SU-DHL-6 (cell line): ENCODE measurements around the gene KCNIP2.

Experiments
- H2AFZ ChIP-seq: fragments of 200-600 bp; sonication (generic); 2 replicates; pipeline ENCODE4 v1.6.1; 2014; ENCODE audit warnings: low read depth, mild to moderate bottlenecking, moderate library complexity, mixed read lengths, antibody characterized with exemption, low read length; ENCODE audit not compliant: severe bottlenecking
- H3F3A ChIP-seq: fragments of 200-600 bp; shearing (Covaris generic); 2 replicates; pipeline ENCODE4 v1.6.0; 2016; ENCODE audit warnings: antibody characterized with exemption, mild to moderate bottlenecking; ENCODE audit not compliant: insufficient read depth
- H3K27ac ChIP-seq: fragments of 200-600 bp; sonication (generic); 2 replicates; pipeline ENCODE4 v1.5.1; 2016; ENCODE audit warnings: low read depth, mild to moderate bottlenecking, low read length, moderate library complexity, mixed read lengths
- H3K27me3 ChIP-seq: fragments of 200-600 bp; sonication (generic), shearing (Covaris generic); 2 replicates; pipeline ENCODE4 v1.6.0; 2014; ENCODE audit warnings: mild to moderate bottlenecking, low read length
- H3K36me3 ChIP-seq: fragments of 200-600 bp; sonication (generic); 2 replicates; pipeline ENCODE4 v1.6.1; 2014; ENCODE audit warnings: mild to moderate bottlenecking, low read length, mixed read lengths
- H3K4me2 ChIP-seq: fragments of 300-600, 200-600 bp; shearing (Covaris generic), sonication (generic); 2 replicates; pipeline ENCODE4 v1.6.0; 2014; ENCODE audit warnings: low read length, low read depth, mild to moderate bottlenecking; ENCODE audit not compliant: poor library complexity, severe bottlenecking
- H3K4me3 ChIP-seq: fragments of 200-600 bp; sonication (generic); 2 replicates; pipeline ENCODE4 v1.5.1; 2014; ENCODE audit warnings: antibody characterized with exemption, low read length, mild to moderate bottlenecking, mixed read lengths; ENCODE audit not compliant: insufficient read depth, poor library complexity, severe bottlenecking
- H3K79me2 ChIP-seq: fragments of 200-600 bp; sonication (generic); 2 replicates; pipeline ENCODE4 v1.6.1; 2014; ENCODE audit warnings: mild to moderate bottlenecking, low read length, moderate library complexity; ENCODE audit not compliant: insufficient read depth
- H3K9ac ChIP-seq: fragments of 200-600 bp; sonication (generic); 2 replicates; pipeline ENCODE4 v1.7.0; 2014; ENCODE audit warnings: mild to moderate bottlenecking, low read length
- H3K9me2 ChIP-seq: fragments of 200-600 bp; sonication (generic); replicated peaks from 2 replicates; pipeline ENCODE4 v1.6.1; 2014; ENCODE audit warnings: low read length; ENCODE audit not compliant: insufficient read depth
- H3K9me3 ChIP-seq: fragments of 200-600 bp; sonication (generic); 2 replicates; pipeline ENCODE4 v1.6.1; 2014; ENCODE audit warnings: low read length, mixed read lengths; ENCODE audit not compliant: insufficient read depth
- H4K20me1 ChIP-seq: fragments of 200-600 bp; sonication (generic); 2 replicates; pipeline ENCODE4 v1.6.1; 2014; ENCODE audit warnings: low read depth, mild to moderate bottlenecking, antibody characterized with exemption, low read length, moderate library complexity, mixed read lengths
- CTCF ChIP-seq: fragments of 200-600 bp; sonication (generic); IDR thresholded peaks from one replicate; pipeline ENCODE4 v1.5.1; 2017; ENCODE audit warnings: antibody characterized with exemption, mild to moderate bottlenecking, low read length, moderate library complexity; ENCODE audit not compliant: insufficient read depth, poor library complexity, severe bottlenecking
- EZH2phosphoT487 ChIP-seq: fragments of 200-600 bp; sonication (generic), shearing (Covaris generic); conservative IDR thresholded peaks from 2 replicates; pipeline ENCODE4 v1.6.1; 2018; ENCODE audit warnings: mild to moderate bottlenecking, antibody characterized with exemption, low read length, moderate library complexity, mixed read lengths

Gene KCNIP2

GRCh38 chr10:101840741-101841453 is 2.7 kb downstream of the KCNIP2 start:
- Histone ChIP-seq H3K4me3 (no peak overlapping the region), H3K79me2 (no peaks in the 10 kb centered on the region), H3K27ac (no peak overlapping the region), H3K27me3 (no peaks in the 10 kb centered on the region), H3K4me2 (peak overlapping the region; percentile 58), H3K9me3 (no peaks in the 10 kb centered on the region), H4K20me1 (no peaks in the 10 kb centered on the region), H3K9me2 (no peaks in the 10 kb centered on the region), H3F3A (peaks cover 6% of the 10 kb centered on the region; the same call in 1 of the 2 replicates), H2AFZ (no peak overlapping the region), H3K9ac (no peak overlapping the region), H3K36me3 (no peaks in the 10 kb centered on the region)
- TF ChIP-seq CTCF, result peak; percentile 98
- TF ChIP-seq EZH2phosphoT487, result no peak

GRCh38 chr10:101840102-101840684 is 3.4 kb downstream of the KCNIP2 start:
- H3K9ac ChIP-seq, result peak overlapping the region; percentile 35; the same call in 1 of the 2 replicates
- TF ChIP-seq CTCF (no peak), EZH2phosphoT487 (no peak)

GRCh38 chr10:101839416-101840063 is 4.1 kb downstream of the KCNIP2 start:
- H3K9ac ChIP-seq, result peak overlapping the region; percentile 35; the same call in 1 of the 2 replicates
- H3K4me3 ChIP-seq, result peak overlapping the region; percentile 23
- H2AFZ ChIP-seq, result no peak overlapping the region

More at GRCh38 chr10:101840102-101840684, 3.4 kb downstream of the KCNIP2 start:
- Histone ChIP-seq H3K4me2 (peak overlapping the region; percentile 58), H3K9me2 (no peaks in the 10 kb centered on the region), H3K79me2 (no peaks in the 10 kb centered on the region), H3F3A (peaks cover 6% of the 10 kb centered on the region; the same call in 1 of the 2 replicates), H4K20me1 (no peaks in the 10 kb centered on the region), H3K9me3 (no peaks in the 10 kb centered on the region), H2AFZ (no peak overlapping the region), H3K27me3 (no peaks in the 10 kb centered on the region), H3K4me3 (peak overlapping the region; percentile 23), H3K36me3 (no peaks in the 10 kb centered on the region), H3K27ac (no peak overlapping the region)

More at GRCh38 chr10:101839416-101840063, 4.1 kb downstream of the KCNIP2 start:
- Histone ChIP-seq H3K36me3 (no peaks in the 10 kb centered on the region), H3K9me2 (no peaks in the 10 kb centered on the region), H3F3A (peaks cover 6% of the 10 kb centered on the region; the same call in 1 of the 2 replicates), H3K27me3 (no peaks in the 10 kb centered on the region), H3K27ac (no peak overlapping the region), H3K4me2 (peak overlapping the region; percentile 58), H3K9me3 (no peaks in the 10 kb centered on the region), H3K79me2 (no peaks in the 10 kb centered on the region), H4K20me1 (no peaks in the 10 kb centered on the region)
- no peak for TF ChIP-seq CTCF
- TF ChIP-seq EZH2phosphoT487, result no peak
